KG1 (cell line): ENCODE data around the gene HMCN1.
"Not testable (repeated sequence)": the region's sequence is repeated elsewhere in the genome, so short reads cannot be mapped to it uniquely, and the experiment has no call there.

Source experiments
- DNase-seq: peaks from one replicate; lab custom pipeline; 2025; lab: John Stamatoyannopoulos, UW

HMCN1 gene

GRCh38 chr1:185853739-185854138 is 119.5 kb downstream of the HMCN1 start:
- no peak for DNase-seq

- DNase-seq: no peak
These were observed 122.3 kb downstream of the HMCN1 start for GRCh38 chr1:185856482-185856881.

GRCh38 chr1:185857442-185857841 is 123.3 kb downstream of the HMCN1 start:
- no peak for DNase-seq

DNA sequence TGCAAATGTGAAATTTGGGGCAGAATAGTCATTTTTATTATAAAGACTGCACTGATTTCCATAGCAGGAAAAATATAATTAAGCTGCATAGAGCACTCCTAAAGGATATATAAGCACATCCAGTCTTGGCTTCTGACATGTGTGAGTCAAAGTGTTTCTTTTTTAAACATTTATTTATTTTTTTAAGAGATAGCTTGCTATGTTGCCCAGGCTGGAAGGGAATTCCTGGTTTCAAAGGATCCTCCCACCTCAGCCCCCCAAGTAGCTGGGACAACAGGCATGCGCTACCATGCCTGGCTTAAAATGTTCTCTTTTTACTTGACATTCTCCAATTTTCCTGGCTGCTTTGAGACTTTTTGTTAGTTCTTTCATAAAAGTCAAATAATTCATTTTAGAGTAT is 126.1 kb downstream of the HMCN1 start:
- DNase-seq: no peak

DNA sequence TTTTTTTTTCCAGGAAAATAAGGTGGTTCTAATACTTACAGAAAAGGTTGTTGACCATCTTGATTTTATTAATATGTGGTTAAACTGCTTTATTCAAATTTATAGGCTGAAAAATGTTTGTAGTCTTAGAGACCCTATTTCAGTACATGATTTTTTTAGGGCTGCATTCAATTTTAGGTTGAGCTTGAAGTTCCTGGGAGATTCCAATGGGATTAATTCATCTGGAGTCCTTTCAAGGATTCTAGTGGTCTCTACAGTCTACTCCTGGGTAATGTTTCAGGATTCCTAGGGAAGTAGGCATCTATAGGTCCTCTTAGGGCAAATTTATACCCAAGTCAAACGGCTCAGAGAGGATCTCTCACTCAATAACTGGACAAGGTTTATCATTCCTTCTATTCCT is 126.7 kb downstream of the HMCN1 start:
- no peak for DNase-seq

DNA sequence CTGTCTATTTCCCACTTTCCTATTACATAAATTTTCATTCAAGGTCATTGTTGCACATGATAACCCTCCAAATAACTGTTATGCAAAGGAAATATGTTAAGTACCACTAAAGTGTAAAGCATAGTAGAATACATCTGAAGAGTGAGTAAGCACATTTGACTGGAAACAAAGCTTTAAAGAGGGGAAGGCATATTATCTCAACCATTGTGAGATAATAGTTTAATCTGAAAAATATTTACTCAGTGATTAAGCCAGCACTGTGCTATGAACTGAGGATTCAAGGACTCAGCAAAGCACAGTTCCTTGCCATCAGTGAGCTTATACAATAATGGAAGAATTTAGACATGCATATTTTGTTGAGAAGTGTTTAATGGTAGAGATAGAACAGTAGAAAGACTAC is 127.4 kb downstream of the HMCN1 start:
- DNase-seq: no peak

- no peak for DNase-seq
These were observed 128.0 kb downstream of the HMCN1 start for GRCh38 chr1:185862235-185862634.

GRCh38 chr1:185864331-185864730 is 130.1 kb downstream of the HMCN1 start:
- DNase-seq: no peak

DNA sequence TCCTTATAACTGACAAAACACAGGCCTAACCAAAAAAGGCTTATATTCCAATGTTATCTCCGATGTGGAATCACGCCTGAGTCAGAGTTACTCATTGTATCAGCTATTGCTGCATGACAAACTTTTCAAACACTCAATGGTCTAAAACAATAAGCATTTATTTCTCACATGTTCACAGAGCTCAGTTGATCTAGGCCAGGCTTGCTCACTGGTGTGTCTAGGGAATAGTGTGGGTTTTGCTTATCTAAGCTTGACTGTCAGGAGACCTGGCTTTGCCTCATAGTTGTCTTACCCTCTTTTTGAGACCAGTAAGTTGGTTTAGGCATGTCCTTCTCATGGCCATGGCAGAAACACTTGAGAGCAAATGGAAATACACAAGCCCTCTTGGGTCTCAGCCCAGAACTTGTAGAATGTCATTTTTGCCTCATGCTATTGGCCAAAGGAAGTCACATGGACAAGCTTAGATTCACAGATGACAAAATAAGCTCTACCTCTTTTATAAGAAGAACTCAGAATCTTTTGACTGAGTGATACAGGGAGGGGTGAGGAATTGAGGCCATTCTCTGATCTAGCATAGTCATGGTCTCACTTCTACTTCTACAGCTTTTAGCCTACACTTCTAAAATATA is 130.8 kb downstream of the HMCN1 start:
- DNase-seq: no peak

- no peak for DNase-seq
These were observed 135.4 kb downstream of the HMCN1 start for GRCh38 chr1:185869590-185869989.

GRCh38 chr1:185871627-185872150 is 137.5 kb downstream of the HMCN1 start:
- no peak for DNase-seq

DNA sequence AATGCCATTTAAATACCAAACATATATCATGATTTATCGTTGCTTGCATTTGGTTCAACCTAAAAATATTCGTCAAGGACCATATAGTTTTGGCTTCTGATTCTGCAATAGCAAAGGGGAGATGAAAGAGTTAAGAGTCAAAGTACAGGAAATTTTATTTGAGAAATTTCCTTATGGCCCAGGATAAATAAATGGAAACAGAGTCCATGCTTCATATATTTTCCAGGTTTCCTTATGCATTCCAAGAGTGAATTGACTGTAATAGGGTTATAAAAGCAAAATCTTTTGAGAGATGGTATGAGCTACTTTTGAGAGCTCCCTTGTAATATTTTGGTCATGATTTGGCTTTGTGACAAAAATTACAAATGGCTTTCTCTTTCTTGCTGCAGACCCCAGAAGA is 140.1 kb downstream of the HMCN1 start:
- no peak for DNase-seq

GRCh38 chr1:185880330-185880729 is 146.1 kb downstream of the HMCN1 start:
- no peak for DNase-seq

- DNase-seq: no peak
These were observed 146.7 kb downstream of the HMCN1 start for GRCh38 chr1:185880779-185881333.

DNA sequence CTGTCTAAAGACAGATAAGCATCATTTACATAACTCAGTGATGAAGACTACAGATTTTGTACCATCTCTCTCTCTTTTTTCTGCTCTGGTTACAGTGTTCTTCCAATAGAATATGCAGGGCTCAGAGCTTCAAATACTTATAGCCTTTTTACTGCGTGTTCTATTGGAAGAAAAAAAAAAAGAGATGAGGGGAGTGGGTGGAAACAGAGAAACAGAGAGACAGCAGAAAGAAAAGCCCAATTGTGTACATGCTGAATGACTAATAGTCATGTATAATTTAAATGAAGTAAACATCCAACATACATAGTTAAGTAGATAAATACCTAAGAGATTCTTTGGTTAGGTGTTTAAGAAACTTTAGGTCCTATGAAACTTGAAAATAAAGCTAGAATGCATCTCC is 151.9 kb downstream of the HMCN1 start:
- DNase-seq: no peak

DNA sequence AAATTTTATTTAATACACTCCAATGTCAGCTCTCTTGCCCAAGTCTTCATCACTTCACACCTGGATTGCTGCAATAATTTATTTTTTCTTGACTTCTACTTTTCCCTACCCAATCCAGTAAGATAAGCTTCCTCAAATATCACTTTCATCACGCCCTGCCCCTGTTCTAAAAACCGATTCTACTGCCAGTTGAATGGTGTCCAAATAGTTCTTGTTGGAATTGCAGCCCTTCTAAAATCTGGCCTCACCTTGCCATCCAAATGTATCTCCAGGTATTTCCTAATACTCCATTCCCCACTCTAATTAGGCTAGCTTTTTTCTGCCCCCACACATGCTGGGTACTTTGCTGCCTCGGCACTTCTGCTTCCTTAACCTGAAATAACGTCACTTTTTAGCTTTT is 152.5 kb downstream of the HMCN1 start:
- no peak for DNase-seq

- not testable (repeated sequence) for DNase-seq
These were observed 158.7 kb downstream of the HMCN1 start for GRCh38 chr1:185892831-185893403.

DNA sequence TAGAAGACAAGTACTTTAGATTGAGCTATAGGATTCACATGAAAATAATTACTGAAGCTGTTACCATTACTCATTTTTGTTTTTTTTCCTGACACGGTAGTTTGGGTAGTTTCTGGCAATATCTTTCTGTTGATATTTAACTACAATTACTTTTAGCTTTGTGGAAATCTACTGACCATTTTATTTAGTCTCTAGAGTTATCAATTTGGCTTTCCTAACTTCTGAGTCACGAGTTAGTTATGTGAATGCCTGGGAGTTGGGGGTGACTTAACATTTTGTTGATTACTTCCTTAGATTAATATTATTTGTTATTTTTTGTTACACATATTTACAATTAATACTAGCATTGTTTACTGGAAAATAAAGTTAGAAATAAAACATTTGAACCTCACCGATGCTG is 160.6 kb downstream of the HMCN1 start:
- DNase-seq: no peak

GRCh38 chr1:185895208-185895900 is 161.2 kb downstream of the HMCN1 start:
- DNase-seq: no peak

GRCh38 chr1:185896863-185897262 is 162.7 kb downstream of the HMCN1 start:
- no peak for DNase-seq

GRCh38 chr1:185906186-185906585 is 172.0 kb downstream of the HMCN1 start:
- no peak for DNase-seq

- no peak for DNase-seq
These were observed 173.1 kb downstream of the HMCN1 start for GRCh38 chr1:185907246-185907645.

GRCh38 chr1:185911978-185912377 is 177.8 kb downstream of the HMCN1 start:
- no peak for DNase-seq
